ENCODE data around the gene SSR4. TPM values are rescaled to one million over a fixed set of nuclear protein-coding genes. Genes with fewer than 3 reads are reported as not detected.

Gene SSR4
- polyA plus RNA-seq, 1 experiment: 598 TPM

DNA sequence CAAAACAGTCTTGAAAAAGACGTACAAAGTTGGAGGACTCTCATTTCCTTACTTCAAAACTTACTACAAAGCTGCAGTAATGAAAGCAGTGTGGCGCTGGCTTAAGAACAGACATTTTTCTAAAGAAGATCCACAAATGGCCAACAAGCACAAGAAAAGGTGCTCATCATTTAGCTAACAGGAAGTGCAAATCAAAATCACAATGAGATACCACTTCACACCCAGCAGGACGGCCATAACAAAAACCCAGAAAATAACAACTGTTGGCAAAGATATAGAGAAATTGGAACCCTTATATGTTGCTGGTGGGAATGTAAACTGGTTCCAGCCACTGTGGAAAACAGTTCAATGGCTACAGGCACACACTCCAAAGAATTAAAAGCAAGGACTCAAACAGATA, 32.5 kb downstream of the SSR4 start:
- TF ChIP-seq, protein P1, sequence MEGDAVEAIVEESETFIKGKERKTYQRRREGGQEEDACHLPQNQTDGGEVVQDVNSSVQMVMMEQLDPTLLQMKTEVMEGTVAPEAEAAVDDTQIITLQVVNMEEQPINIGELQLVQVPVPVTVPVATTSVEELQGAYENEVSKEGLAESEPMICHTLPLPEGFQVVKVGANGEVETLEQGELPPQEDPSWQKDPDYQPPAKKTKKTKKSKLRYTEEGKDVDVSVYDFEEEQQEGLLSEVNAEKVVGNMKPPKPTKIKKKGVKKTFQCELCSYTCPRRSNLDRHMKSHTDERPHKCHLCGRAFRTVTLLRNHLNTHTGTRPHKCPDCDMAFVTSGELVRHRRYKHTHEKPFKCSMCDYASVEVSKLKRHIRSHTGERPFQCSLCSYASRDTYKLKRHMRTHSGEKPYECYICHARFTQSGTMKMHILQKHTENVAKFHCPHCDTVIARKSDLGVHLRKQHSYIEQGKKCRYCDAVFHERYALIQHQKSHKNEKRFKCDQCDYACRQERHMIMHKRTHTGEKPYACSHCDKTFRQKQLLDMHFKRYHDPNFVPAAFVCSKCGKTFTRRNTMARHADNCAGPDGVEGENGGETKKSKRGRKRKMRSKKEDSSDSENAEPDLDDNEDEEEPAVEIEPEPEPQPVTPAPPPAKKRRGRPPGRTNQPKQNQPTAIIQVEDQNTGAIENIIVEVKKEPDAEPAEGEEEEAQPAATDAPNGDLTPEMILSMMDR (IDR thresholded peaks at IDR 0.05; ENCODE audit: insufficient read depth, low read depth, low read length): no peak
- POLR2A ChIA-PET: no interaction called here
- CTCF ChIA-PET: no interaction called here
- no peak for DNase-seq (ENCODE audit: low read depth)
- H3K36me3 ChIP-seq (ENCODE audit: control insufficient read depth, insufficient read depth, low read length): no peaks in the 10 kb centered on the region
- H3K27me3 ChIP-seq (ENCODE audit: control insufficient read depth, insufficient read depth, low read length): peaks cover 8% of the 10 kb centered on the region; the same call in 1 of the 2 replicates
- no peak overlapping the region for H3K4me3 ChIP-seq (ENCODE audit: low read depth, low read length)

DNA sequence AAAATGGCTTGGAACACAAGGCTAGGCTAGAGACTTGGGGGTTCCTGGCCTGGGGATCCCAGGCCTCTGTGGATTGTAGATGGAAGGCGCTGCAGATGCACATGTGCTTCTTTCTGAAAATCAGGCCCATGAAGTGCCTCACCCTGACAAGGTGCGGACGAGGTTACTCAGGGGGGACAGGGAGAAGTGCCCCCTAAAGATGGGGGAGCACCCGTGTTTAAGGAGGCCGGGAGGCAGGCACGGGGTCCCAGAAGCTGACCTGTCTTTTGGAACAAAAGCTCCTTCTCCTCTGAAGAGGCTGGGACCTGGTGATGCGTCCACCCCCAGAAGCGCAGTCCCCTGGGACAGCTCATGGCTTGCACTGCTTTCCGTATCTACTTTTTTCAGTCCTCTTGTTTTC, 33.4 kb downstream of the SSR4 start:
- ChIA-PET POLR2A (no interaction called here), CTCF (no interaction called here)
- Histone ChIP-seq H3K27me3 (ENCODE audit: control insufficient read depth, insufficient read depth, low read length) (peaks cover 11% of the 10 kb centered on the region; the same call in 1 of the 2 replicates), H3K4me3 (ENCODE audit: low read depth, low read length) (no peak overlapping the region), H3K36me3 (ENCODE audit: control insufficient read depth, insufficient read depth, low read length) (no peaks in the 10 kb centered on the region)
- no peak for DNase-seq (ENCODE audit: low read depth)
- TF ChIP-seq, protein P1 (IDR thresholded peaks at IDR 0.05; ENCODE audit: insufficient read depth, low read depth, low read length): no peak

DNA sequence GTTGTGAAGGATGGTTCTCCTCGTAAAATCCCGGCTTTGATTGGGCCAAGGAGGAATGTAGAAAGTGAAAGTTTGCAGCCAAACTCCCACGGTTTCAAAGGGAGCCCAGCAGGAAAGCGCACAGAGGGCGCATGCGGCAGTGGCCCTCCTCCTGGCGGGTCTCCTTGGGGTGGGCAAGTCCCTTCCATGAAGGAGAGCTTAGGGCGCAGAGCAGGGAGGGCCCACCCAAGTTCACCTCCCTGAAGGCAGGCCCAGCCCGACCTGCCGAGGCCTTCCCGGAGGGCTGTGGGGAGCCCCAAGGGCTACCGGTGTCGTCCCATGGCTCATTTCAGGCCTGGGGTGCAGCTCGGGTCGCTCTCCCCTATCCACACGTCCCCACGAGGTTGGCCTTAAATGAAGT, 33.8 kb downstream of the SSR4 start:
- Histone ChIP-seq H3K27me3 (ENCODE audit: control insufficient read depth, insufficient read depth, low read length) (peaks cover 11% of the 10 kb centered on the region; the same call in 1 of the 2 replicates), H3K36me3 (ENCODE audit: control insufficient read depth, insufficient read depth, low read length) (no peaks in the 10 kb centered on the region), H3K4me3 (ENCODE audit: low read depth, low read length) (no peak overlapping the region)
- TF ChIP-seq, protein P1 (IDR thresholded peaks at IDR 0.05; ENCODE audit: insufficient read depth, low read depth, low read length): no peak
- CTCF ChIA-PET: interaction anchor here (0.6 kb wide), 1 partner anchor 142 kb away, joined by 3 read pairs; no protein-coding TSS in a partner anchor
- no peak for DNase-seq (ENCODE audit: low read depth)
- POLR2A ChIA-PET: no interaction called here

DNA sequence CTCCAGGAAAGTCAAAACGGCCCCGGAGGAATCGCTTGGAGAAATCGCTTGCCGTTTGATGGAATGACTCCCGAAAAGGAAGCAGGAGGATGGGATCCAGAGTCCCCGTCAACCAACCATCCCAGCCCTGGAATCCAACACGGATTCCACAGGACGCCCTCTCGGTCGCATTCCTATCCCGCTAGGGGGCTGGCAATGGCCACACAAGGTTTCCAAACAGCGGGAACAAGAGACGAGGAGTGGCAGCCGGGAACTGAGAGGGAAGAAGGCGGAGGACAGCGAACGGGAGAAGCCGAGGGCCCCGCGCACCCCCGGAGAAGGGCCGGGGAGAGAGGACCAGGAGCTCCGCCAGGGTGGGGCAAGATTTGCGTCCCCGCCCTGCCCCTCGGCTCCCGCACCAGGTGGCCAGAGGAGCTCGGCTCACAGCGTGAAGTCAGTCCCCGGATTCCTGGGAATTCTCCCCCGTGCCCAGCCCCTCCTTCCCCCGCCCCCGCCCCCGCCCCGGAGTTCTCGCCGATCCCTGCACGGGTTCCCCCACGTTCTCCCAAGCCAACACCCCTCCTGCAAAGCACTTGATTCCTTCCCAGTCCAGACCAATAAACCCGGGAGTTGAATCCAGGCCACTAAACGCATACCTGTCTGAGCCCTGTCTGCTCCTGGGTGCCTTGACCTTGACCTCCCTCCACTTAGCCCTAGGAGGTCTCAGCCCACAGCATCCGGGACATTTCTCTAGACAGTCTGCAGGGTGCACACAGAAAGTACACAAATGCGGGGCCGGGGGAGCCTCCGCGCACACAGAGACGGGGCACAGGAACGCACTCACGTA, 34.5 kb downstream of the SSR4 start:
- 0 out of 2 replicates have a peak overlapping the region, but pooled peaks have one; percentile 4 for H3K4me3 ChIP-seq (ENCODE audit: low read depth, low read length)
- TF ChIP-seq, protein P1 (IDR thresholded peaks at IDR 0.05; ENCODE audit: insufficient read depth, low read depth, low read length): 0 out of 2 replicates have a peak, but pooled peaks have one; percentile 5
- POLR2A ChIA-PET: no interaction called here
- H3K36me3 ChIP-seq (ENCODE audit: control insufficient read depth, insufficient read depth, low read length): no peaks in the 10 kb centered on the region
- peaks cover 9% of the 10 kb centered on the region; the same call in 1 of the 2 replicates for H3K27me3 ChIP-seq (ENCODE audit: control insufficient read depth, insufficient read depth, low read length)
- CTCF ChIA-PET: interaction anchor here (0.6 kb wide), 1 partner anchor 141 kb away, joined by 3 read pairs; no protein-coding TSS in a partner anchor
- DNase-seq (ENCODE audit: low read depth): no peak

- DNase-seq (ENCODE audit: low read depth): no peak
- Histone ChIP-seq H3K36me3 (ENCODE audit: control insufficient read depth, insufficient read depth, low read length) (no peaks in the 10 kb centered on the region), H3K4me3 (ENCODE audit: low read depth, low read length) (peak overlapping the region; percentile 11), H3K27me3 (ENCODE audit: control insufficient read depth, insufficient read depth, low read length) (peaks cover 9% of the 10 kb centered on the region; the same call in 1 of the 2 replicates)
- TF ChIP-seq, protein P1 (IDR thresholded peaks at IDR 0.05; ENCODE audit: insufficient read depth, low read depth, low read length): no peak
- POLR2A ChIA-PET: no interaction called here
- CTCF ChIA-PET: no interaction called here
Observed at GRCh38 chrX:153829549-153829798, 35.0 kb downstream of the SSR4 start.

Data from BJ (cell line).